Cardiac muscle cell (in vitro differentiated cells and primary cell): ENCODE results near the gene ADCY4. TPM values are rescaled to one million over a fixed set of nuclear protein-coding genes. Genes with fewer than 3 reads are reported as not detected.

Experiments
- DNase-seq, 2 donors: peaks; one replicate each; pipeline versions ENCODE4 v3.0.0 to v3.0.0-alpha.2; 2010 to 2017; ENCODE audit warnings: low read depth in 1 of 2, low spot score in 1 of 2
- H3K27ac ChIP-seq: fragments of 200-600 bp; sonication (generic); 2 replicates; pipeline ENCODE4 v1.5.1; 2016
- H3K27me3 ChIP-seq: fragments of 200-600 bp; sonication (generic); 2 replicates; pipeline ENCODE4 v1.6.0; 2016; ENCODE audit warnings: control low read depth
- H3K36me3 ChIP-seq: fragments of 200-600 bp; sonication (generic); 2 replicates; pipeline ENCODE4 v1.5.1; 2016; ENCODE audit warnings: control low read depth
- H3K4me1 ChIP-seq: fragments of 200-600 bp; sonication (generic); 2 replicates; pipeline ENCODE4 v1.8.1; 2017; ENCODE audit warnings: low read depth, mild to moderate bottlenecking, mixed run types
- H3K4me3 ChIP-seq: fragments of 200-600 bp; sonication (generic); 2 replicates; pipeline ENCODE4 v1.5.1; 2016; ENCODE audit warnings: mild to moderate bottlenecking
- H3K9me3 ChIP-seq: fragments of 200-600 bp; sonication (generic); 2 replicates; pipeline ENCODE4 v1.5.1; 2017; ENCODE audit warnings: low read depth, mild to moderate bottlenecking, control low read depth
- CTCF ChIP-seq: IDR thresholded peaks from 2 replicates; pipeline ENCODE4 v1.5.1; 2012; ENCODE audit warnings: low read depth, mild to moderate bottlenecking, low read length
- polyA plus RNA-seq: library from polyadenylated mRNA; unstranded; fragments of >200 nt; fragmentation: Nextera tagmentation; extraction: Ambion mirVana; gene quantifications from 2 replicates; pipeline ENCODE4 v1.2.1, GENCODE V29; 2016
- total RNA-seq: library from RNA; depleted of rRNA; stranded (reverse); fragments of >200 nt; gene quantifications from 2 replicates; pipeline ENCODE4 v1.2.3, GENCODE V29; 2016

The ADCY4 gene
- total and polyA plus RNA-seq, 2 experiments from 2014 or later, result 1.5 TPM; not detected in 1

DNA sequence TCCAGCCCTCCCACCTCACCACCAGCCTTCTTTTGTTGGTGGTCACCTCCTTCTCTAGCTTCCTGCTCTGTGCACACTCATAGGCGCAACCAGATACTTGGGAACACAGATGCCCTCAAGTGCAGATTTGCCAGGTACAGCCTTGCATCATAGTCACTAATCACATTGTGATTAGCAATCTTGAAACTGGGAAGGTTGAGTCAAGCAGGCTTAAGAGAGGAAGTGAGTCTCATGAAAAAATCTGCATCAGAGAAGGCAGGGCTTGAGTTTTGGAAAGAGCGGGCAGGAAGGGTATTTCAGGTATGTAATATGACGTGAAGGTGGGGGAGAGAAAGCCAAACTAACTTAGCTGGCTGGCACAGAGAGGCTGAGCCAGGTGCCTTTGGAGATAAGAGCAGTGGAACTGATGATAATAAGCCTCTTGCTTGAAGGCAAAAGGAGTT, 60.7 kb downstream of the ADCY4 start:
- no peak overlapping the region for H3K4me3 ChIP-seq
- no peak overlapping the region for H3K27ac ChIP-seq
- DNase-seq, result no peak
- no peaks in the 10 kb centered on the region for H3K4me1 ChIP-seq
- TF ChIP-seq CTCF, result no peak
- H3K27me3 ChIP-seq, result no peaks in the 10 kb centered on the region
- H3K36me3 ChIP-seq, result no peaks in the 10 kb centered on the region
- H3K9me3 ChIP-seq, result no peaks in the 10 kb centered on the region

DNA sequence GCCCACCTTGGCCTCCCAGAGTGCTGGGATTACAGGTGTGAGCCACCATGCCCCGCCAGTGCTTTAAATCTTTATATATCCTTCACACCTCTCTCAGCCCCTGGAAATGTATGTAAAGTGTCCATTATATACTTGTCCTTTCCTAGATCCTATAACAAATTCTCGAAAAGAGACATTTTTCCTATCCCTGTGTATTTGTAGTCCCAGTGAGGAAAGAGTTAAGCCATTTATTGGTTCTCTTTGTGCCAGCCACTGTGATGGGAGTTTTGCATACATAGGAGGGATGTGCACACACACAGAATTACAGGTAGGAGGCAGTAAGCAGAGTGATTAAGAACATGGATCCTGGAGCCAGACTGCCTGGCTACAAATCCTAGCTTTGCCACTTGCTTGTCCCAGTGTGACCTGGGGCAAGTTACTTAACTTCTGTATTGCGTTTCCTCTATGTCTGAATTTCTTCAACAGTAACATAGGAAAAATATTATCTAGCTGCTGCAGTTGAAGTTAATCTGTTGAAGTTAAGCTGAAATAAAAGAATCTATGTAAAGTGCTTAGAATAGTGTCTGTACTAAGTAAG, 61.4 kb downstream of the ADCY4 start:
- Histone ChIP-seq H3K36me3 (no peaks in the 10 kb centered on the region), H3K27ac (no peak overlapping the region), H3K27me3 (no peaks in the 10 kb centered on the region), H3K4me1 (no peaks in the 10 kb centered on the region), H3K9me3 (no peaks in the 10 kb centered on the region), H3K4me3 (no peak overlapping the region)
- no peak for DNase-seq
- no peak for TF ChIP-seq CTCF

GRCh38 chr14:24272467-24272866, 62.4 kb downstream of the ADCY4 start:
- no peak for DNase-seq
- no peak for TF ChIP-seq CTCF
- H3K36me3 ChIP-seq, result no peaks in the 10 kb centered on the region
- H3K4me3 ChIP-seq, result no peak overlapping the region
- no peaks in the 10 kb centered on the region for H3K9me3 ChIP-seq
- H3K27ac ChIP-seq, result no peak overlapping the region
- no peaks in the 10 kb centered on the region for H3K27me3 ChIP-seq
- H3K4me1 ChIP-seq, result no peaks in the 10 kb centered on the region

DNA sequence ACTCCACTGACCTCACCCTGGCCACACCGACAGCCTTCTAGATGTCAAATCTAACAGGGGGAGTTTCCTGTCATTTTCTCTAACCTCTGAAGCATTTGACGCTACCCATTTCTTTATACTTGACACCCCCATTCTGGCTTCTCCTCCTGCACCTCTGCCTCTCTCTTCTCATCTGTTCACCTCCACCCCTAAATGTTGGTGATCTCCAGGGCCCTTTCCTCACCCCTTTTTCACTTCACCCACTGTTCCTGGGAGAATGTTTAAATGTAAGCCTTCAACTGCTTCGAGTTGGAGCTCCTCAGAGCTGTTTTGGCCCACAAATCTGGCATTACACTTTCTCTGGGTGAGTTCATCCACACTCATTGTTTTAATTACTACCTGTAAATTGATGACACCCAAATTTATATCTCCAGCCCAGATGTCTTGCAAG, 63.0 kb downstream of the ADCY4 start:
- Histone ChIP-seq H3K4me3 (peak overlapping the region; percentile 77), H3K36me3 (no peaks in the 10 kb centered on the region), H3K27ac (no peak overlapping the region), H3K4me1 (no peaks in the 10 kb centered on the region), H3K9me3 (no peaks in the 10 kb centered on the region), H3K27me3 (no peaks in the 10 kb centered on the region)
- no peak for TF ChIP-seq CTCF
- DNase-seq, result no peak

- Histone ChIP-seq H3K4me1 (no peaks in the 10 kb centered on the region), H3K27me3 (no peaks in the 10 kb centered on the region), H3K4me3 (peak within 1 kb of the TSS; percentile 77), H3K36me3 (no peaks in the 10 kb centered on the region), H3K9me3 (no peaks in the 10 kb centered on the region), H3K27ac (peak within 1 kb of the TSS; percentile 93)
- peak; percentile 92 to 94 for DNase-seq
- peak; percentile 67 for TF ChIP-seq CTCF
These were observed 63.6 kb downstream of the ADCY4 start, which contains the start of gene RABGGTA for GRCh38 chr14:24271134-24271833. Gene RABGGTA (minus strand): TSS chr14:24271597. CDS start chr14:24271115, 482 bp downstream.
